GM19023 (cell line): ENCODE measurements around the gene TMEM30B.
"Not testable (repeated sequence)": the region's sequence is repeated elsewhere in the genome, so short reads cannot be mapped to it uniquely, and the experiment has no call there.

ENCODE experiments used
- ATAC-seq: cut with Tn5 transposase; IDR thresholded peaks from one replicate; pipeline ENCODE4 v1.9.1; 2021; ENCODE audit warnings: mild to moderate bottlenecking, moderate library complexity; ENCODE audit not compliant: unreplicated experiment

Gene TMEM30B, protein sequence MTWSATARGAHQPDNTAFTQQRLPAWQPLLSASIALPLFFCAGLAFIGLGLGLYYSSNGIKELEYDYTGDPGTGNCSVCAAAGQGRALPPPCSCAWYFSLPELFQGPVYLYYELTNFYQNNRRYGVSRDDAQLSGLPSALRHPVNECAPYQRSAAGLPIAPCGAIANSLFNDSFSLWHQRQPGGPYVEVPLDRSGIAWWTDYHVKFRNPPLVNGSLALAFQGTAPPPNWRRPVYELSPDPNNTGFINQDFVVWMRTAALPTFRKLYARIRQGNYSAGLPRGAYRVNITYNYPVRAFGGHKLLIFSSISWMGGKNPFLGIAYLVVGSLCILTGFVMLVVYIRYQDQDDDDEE

GRCh38 chr14:61281186-61281947 is at the start of gene TMEM30B:
TSS of gene TMEM30B (minus strand) at chr14:61281338. CDS start at chr14:61281147, 191 bp downstream.
- no peak for ATAC-seq

GRCh38 chr14:61330511-61330910 is 49.4 kb upstream of the TMEM30B start:
- no peak for ATAC-seq

GRCh38 chr14:61329478-61330051 is 48.4 kb upstream of the TMEM30B start:
- ATAC-seq: peak; percentile 58

DNA sequence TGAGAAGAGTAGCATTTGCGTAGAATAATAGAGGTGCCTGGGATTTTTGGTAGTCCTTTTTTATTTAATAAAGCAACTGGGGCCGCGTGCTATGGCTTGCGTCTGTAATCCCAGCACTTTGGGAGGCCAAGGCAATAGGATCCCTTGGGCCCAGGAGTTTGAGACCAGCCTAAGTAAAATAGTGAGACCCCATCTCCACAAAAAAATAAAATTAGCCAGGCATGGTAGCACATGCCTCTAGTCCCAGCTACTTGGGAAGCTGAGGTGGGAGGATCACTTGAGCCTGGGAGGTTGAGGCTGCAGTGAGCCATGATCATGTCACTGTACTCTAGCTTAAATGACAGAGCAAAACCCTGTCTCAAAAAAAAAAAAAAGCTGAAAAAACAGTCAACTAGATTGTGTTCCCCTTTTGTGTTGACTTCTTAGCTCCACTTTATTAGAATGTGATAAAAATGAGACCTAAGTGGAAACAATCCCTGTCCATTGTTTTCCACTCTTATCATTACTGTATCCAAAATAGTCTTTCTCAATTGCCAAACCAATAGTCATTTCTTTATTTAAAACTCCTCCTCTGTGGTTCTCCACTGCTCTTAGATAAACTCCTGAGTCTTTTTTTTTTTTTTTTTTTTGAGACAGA is 47.6 kb upstream of the TMEM30B start:
- ATAC-seq: no peak

DNA sequence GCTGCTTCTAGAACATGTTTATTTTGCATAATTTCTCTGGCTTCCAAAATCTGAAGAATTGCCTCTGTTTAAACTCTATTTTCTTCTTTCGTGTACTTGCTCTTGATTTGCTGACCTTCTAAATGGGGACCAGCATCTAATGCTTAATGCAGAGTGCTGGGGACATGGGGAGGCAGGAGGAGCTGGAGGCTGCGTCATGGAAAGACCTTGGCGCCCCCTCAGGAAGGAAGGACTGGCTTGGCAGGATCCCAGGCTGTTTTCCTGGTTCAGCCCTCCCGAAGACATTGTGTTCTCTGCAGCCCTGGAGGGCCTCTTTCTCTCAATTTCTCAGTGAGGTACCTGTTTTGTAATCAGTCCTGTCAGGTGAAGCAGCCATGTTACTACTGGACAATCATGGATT is 45.7 kb upstream of the TMEM30B start:
- ATAC-seq: no peak

GRCh38 chr14:61326146-61326545 is 45.0 kb upstream of the TMEM30B start:
- no peak for ATAC-seq

DNA sequence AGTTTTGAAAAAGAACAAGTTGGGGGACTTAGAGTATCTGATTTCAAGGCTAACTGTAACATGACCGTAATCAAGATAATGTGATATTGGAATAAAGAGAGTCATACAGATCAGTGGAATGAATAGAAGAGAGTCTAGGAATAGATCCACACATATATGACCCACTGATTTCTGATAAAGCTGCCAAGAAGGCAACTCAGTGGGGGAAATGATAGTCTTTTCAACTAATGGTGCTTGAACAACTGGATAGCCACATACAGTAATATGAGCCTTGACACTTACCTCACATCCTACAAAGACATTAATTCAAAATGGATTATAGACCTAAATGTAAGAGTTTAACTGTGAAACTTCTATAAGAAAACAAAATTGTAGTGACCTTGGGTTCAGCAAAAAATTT is 44.0 kb upstream of the TMEM30B start:
- ATAC-seq: no peak

DNA sequence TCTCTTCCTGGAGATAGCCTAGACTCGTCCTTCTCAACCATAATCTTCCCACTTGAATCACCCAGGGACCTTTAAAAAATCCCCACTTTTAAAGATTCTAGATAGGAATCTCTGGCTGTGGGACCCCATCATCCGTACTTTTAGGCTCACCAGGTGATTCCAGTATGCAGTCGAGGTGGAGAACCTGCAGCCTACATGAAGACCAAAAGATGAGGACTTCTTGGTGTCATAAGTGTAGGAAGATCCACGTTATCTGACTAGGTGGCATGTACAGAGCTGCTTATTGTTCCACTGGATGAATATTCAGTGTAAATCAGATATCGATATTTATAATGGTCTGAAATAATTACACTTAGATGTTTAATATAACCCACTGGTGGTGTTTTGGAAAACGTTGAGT is 42.8 kb upstream of the TMEM30B start:
- ATAC-seq: no peak

DNA sequence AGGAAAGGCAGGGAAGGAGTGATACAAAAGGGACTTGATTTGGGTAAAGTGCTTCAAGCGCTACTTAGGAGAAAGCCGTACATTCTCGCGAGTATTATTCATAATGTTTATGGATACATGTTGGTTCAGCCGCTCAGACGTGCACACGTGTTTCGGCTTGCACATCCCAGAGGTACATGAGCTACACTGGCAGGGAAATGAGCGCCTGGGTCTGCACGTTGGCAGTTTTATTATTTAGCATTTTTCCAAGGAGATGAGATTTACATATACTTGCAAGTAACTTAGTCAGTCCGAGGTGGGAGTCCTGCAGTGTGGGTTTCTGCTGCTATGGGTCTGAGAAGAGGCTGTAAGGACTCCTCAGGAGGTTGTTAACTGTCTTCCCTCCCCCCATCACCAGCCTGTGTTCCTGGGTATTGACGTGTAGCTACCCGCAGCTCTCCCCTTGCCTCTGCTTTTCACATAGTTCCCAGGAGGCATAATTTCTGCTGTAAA is 41.7 kb upstream of the TMEM30B start:
- no peak for ATAC-seq

DNA sequence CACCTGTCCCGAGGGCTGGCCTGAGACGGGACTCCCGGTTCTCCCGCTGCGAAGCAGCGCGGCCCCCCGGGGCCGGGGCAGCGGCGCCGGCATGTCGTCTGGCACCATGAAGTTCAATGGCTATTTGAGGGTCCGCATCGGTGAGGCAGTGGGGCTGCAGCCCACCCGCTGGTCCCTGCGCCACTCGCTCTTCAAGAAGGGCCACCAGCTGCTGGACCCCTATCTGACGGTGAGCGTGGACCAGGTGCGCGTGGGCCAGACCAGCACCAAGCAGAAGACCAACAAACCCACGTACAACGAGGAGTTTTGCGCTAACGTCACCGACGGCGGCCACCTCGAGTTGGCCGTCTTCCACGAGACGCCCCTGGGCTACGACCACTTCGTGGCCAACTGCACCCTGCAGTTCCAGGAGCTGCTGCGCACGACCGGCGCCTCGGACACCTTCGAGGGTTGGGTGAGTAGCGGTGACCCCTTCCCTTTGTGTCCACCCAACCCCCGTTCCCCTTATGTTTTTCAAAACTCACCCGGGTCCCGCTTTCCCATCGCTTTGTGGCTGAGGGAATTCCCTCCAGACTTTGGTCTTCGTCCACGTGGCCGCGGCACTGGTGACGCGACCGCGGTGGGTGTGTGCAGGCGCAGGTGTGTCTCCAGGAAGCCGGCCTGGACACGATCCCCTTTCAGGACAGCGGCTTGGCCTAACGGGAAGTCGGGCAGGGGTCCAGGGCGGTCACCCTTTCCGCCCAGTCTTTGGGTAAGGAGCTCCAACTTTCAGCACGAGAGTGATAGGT is 41.1 kb upstream of the TMEM30B start:
- ATAC-seq: no peak

DNA sequence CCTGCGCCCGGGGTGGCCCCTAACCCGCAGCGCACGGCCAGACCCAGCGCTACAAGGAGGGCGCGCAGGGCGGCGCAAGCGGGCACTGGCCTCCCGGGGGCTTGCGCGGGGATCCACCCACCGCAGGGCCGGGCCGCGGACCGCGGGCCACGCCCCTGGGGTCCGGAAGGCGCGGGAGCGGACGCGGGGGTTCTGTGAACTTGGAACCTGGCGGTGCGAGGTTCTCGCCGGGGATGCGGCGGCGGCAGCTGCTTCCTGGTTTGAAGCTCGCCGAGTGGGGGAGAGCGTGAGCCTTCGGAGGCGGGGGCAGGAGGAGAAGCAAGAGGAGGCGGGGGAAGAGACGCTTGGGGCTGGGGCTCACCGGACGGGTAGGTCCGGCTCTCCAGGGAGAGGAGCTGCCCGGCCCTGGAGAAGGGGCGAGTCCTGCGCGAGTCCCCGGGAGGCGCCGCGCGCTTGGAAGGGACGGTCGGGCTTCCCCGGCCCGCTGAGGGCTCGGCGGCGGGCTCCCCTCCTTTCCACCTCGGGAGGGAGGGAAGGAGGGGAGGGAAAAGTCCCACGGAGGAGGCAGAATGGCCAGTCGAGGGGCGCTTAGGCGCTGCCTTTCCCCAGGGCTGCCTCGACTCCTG is 40.4 kb upstream of the TMEM30B start, which contains the start of gene PRKCH:
PRKCH (plus strand) TSS at position 195 of the 626 bp plus-strand sequence. CDS start 523 bp downstream, outside the sequence.
- peak; percentile 75 for ATAC-seq

GRCh38 chr14:61320806-61321384 is 39.8 kb upstream of the TMEM30B start:
- no peak for ATAC-seq

DNA sequence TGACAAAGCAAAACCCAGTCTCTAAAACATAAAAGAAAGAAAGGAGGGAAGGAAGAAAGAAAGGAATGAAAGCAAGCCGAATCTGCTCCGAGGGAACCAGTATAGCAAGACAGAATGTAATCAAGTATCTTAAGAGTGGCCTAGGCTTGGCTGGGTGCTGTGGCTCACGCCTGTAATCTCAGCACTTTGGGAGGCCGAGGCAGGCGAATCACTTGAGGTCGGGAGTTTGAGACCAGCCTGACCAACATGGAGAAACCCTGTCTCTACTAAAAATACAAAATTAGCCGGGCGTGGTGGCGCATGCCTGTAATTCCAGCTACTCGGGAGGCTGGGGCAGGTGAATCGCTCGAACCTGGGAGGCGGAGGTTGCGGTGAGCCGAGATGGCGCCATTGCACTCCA is 39.0 kb upstream of the TMEM30B start:
- ATAC-seq: not testable (repeated sequence)

DNA sequence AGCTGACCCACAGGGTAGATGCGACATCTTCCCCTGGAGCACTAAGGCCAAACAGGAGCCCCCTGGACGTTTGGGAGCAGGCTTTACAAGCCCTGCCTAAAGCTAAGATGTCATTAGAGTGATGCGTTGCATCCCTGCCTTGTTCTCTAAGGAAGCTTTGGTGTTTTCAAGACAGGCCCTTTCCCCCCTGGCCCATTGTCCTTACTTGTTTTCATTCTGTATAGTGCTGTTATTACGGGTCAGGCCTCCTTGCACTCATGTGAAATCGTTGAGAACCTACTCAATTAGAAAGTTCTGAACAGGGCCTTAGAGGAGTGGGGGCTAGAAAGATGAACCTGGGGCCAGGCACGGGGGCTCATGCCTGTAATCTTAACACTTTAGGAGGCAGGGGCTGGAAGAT is 38.6 kb upstream of the TMEM30B start:
- ATAC-seq: no peak

- ATAC-seq: no peak
Observed at GRCh38 chr14:61319086-61319485, 37.9 kb upstream of the TMEM30B start.

GRCh38 chr14:61315313-61315712 is 34.2 kb upstream of the TMEM30B start:
- ATAC-seq: no peak

DNA sequence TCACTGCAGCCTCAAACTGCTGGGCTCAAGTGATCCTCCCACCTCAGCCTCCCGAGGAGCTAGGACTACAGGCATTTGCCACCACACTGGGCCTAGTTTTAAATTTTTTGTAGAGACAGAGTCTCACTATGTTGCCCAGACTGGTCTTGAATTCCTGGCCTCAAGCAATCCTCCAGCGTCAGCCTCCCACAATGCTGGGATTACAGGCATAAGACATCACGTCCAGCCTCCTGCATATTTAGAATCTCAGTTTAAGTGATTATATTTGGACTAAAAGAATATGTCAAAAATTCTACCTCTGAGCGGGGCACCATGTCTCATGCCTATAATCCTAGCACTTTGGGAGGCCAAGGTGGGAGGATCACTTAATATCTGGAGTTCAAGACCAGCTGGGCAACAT is 27.6 kb upstream of the TMEM30B start:
- not testable (repeated sequence) for ATAC-seq

DNA sequence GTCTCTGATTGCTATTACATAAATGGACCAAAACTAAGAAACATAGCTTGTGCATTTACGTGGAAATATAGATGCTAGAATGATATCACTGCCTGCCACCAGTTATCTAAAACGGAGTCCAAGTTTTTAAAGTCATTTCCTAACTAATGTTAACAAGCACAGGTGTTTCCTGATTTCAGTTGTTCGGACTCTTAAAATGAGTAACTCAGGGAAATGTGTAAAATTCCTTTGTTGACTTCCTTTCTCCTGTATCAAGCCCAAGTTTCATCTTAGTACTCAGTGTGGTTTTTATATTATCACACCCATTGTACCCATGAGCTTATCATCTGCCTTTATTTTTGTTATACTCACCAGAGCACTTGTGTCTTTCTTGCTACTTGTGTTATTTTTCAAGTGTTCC is 27.1 kb upstream of the TMEM30B start:
- no peak for ATAC-seq

DNA sequence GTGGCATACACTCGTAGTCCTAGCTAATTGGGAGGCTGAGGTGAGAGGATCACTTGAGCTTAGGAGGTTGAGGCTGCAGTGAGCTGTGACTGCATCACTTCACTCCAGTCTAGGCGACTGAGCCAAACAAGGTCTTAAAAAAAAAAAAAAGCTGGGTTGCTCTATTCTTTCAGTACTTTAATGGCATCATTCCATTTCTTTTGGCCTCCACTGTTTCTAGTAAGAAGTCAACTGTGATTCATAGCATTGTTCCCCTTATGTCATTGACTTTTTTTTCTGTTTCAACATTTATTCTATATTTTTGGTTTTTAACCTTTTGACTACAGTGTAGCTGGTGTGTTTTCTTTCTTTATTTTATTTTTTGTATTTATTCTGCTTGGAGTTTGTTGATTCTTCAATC is 23.6 kb upstream of the TMEM30B start:
- no peak for ATAC-seq

DNA sequence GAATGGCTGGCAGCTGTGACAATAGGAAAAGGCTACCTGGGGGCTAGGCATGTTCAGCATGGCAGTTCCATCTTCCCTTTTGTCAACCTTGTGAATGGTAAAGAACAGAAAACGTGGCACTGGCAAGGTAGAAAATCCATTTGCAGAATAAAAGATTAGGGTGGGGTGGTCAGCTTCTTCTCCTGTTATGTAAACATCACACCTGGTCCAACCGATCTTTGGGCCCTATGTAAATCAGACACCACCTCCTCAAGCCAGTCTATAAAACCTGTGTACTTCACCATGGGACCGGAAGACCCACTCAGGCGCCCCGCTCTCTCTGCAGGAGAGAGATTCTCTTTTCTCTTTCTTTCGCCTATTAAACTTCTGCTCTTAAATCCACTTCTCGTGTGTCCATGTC is 19.6 kb upstream of the TMEM30B start:
- no peak for ATAC-seq
